NCI-H748 treated with DMSO at 0.1 percent for 48 hours (cell line): ENCODE measurements around the gene RAP1GAP.

Source experiments
- DNase-seq: peaks from one replicate; lab custom pipeline; 2025; lab: John Stamatoyannopoulos, UW

The RAP1GAP gene

GRCh38 chr1:21625390-21626190 is 43.6 kb downstream of the RAP1GAP start:
- DNase-seq: no peak

GRCh38 chr1:21624571-21625389 is 44.4 kb downstream of the RAP1GAP start:
- no peak for DNase-seq

- no peak for DNase-seq
Observed at GRCh38 chr1:21623410-21623961, 45.7 kb downstream of the RAP1GAP start.

- DNase-seq: no peak
Observed at GRCh38 chr1:21622466-21623315, 46.5 kb downstream of the RAP1GAP start.

GRCh38 chr1:21621761-21622436 is 47.3 kb downstream of the RAP1GAP start:
- DNase-seq: no peak

- no peak for DNase-seq
Observed at GRCh38 chr1:21621051-21621450, 48.1 kb downstream of the RAP1GAP start.

GRCh38 chr1:21620496-21620895 is 48.7 kb downstream of the RAP1GAP start:
- DNase-seq: no peak

GRCh38 chr1:21620011-21620410 is 49.1 kb downstream of the RAP1GAP start:
- DNase-seq: no peak

GRCh38 chr1:21619375-21619947 is 49.7 kb downstream of the RAP1GAP start:
- DNase-seq: no peak

GRCh38 chr1:21618561-21619374 is 50.4 kb downstream of the RAP1GAP start:
- DNase-seq: no peak

GRCh38 chr1:21618059-21618458 is 51.1 kb downstream of the RAP1GAP start:
- no peak for DNase-seq

- no peak for DNase-seq
Observed at GRCh38 chr1:21617126-21617738, 51.9 kb downstream of the RAP1GAP start.

GRCh38 chr1:21616372-21616771 is 52.8 kb downstream of the RAP1GAP start:
- DNase-seq: no peak

GRCh38 chr1:21614419-21615115 is 54.6 kb downstream of the RAP1GAP start:
- DNase-seq: no peak

GRCh38 chr1:21613072-21613867 is 55.9 kb downstream of the RAP1GAP start:
- DNase-seq: no peak

GRCh38 chr1:21612057-21612456 is 57.1 kb downstream of the RAP1GAP start:
- no peak for DNase-seq

- no peak for DNase-seq
Observed at GRCh38 chr1:21610989-21611785, 58.0 kb downstream of the RAP1GAP start.
